ENCODE data around the gene TENM3.

DNA sequence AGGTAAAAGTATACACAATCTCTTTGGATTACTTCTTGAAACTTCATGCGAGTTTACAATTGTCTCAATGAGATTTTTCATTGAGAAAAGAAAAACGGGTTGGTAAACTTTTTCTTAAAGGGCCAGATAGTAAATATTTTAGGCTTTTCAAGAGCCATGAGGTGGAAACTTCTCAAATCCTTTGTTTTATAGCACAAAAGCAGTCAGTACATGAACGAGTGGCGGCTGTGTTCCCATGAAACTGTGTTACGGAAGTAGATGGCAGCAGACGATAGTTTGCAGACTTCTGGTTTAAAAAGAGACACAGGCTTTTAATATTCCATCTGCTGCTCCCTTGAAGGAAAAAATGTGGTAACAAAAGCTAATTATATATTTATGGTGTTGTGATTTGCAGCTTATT lies 332.0 kb downstream of the TENM3 start:
- TF ChIP-seq, protein P1, sequence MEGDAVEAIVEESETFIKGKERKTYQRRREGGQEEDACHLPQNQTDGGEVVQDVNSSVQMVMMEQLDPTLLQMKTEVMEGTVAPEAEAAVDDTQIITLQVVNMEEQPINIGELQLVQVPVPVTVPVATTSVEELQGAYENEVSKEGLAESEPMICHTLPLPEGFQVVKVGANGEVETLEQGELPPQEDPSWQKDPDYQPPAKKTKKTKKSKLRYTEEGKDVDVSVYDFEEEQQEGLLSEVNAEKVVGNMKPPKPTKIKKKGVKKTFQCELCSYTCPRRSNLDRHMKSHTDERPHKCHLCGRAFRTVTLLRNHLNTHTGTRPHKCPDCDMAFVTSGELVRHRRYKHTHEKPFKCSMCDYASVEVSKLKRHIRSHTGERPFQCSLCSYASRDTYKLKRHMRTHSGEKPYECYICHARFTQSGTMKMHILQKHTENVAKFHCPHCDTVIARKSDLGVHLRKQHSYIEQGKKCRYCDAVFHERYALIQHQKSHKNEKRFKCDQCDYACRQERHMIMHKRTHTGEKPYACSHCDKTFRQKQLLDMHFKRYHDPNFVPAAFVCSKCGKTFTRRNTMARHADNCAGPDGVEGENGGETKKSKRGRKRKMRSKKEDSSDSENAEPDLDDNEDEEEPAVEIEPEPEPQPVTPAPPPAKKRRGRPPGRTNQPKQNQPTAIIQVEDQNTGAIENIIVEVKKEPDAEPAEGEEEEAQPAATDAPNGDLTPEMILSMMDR (IDR thresholded peaks at IDR 0.05), result no peak
- TF ChIP-seq, protein P2, sequence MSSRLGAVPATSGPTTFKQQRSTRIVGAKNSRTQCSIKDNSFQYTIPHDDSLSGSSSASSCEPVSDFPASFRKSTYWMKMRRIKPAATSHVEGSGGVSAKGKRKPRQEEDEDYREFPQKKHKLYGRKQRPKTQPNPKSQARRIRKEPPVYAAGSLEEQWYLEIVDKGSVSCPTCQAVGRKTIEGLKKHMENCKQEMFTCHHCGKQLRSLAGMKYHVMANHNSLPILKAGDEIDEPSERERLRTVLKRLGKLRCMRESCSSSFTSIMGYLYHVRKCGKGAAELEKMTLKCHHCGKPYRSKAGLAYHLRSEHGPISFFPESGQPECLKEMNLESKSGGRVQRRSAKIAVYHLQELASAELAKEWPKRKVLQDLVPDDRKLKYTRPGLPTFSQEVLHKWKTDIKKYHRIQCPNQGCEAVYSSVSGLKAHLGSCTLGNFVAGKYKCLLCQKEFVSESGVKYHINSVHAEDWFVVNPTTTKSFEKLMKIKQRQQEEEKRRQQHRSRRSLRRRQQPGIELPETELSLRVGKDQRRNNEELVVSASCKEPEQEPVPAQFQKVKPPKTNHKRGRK (CRISPR knock-in tag; IDR thresholded peaks at IDR 0.05; ENCODE audit: borderline replicate concordance), result no peak
- no peak for TF ChIP-seq NR2C2 (CRISPR knock-in tag; IDR thresholded peaks at IDR 0.05)
- TF ChIP-seq CREB1 (CRISPR knock-in tag; IDR thresholded peaks at IDR 0.05), result no peak
- no peak for TF ChIP-seq TEAD4 (CRISPR knock-in tag; IDR thresholded peaks at IDR 0.05)
- no peak for TF ChIP-seq ZNF671 (CRISPR knock-in tag; IDR thresholded peaks at IDR 0.05)
- TF ChIP-seq, protein P3, sequence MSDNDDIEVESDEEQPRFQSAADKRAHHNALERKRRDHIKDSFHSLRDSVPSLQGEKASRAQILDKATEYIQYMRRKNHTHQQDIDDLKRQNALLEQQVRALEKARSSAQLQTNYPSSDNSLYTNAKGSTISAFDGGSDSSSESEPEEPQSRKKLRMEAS (CRISPR knock-in tag; IDR thresholded peaks at IDR 0.05), result no peak
- no peak for TF ChIP-seq ZNF423 (CRISPR knock-in tag; IDR thresholded peaks at IDR 0.05)
- no peak for TF ChIP-seq SP1 (CRISPR knock-in tag; conservative IDR thresholded peaks at IDR 0.05)
- TF ChIP-seq, protein P4, sequence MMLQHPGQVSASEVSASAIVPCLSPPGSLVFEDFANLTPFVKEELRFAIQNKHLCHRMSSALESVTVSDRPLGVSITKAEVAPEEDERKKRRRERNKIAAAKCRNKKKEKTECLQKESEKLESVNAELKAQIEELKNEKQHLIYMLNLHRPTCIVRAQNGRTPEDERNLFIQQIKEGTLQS (CRISPR knock-in tag; conservative IDR thresholded peaks at IDR 0.05), result no peak
- no peak for TF ChIP-seq NFYB (CRISPR knock-in tag; conservative IDR thresholded peaks at IDR 0.05; ENCODE audit: low read depth)
